Measurements from ENCODE around the gene MUC5B. TPM values are rescaled to one million over a fixed set of nuclear protein-coding genes. Genes with fewer than 3 reads are reported as not detected.

Gene MUC5B
- total RNA-seq, 2 experiments from 2014 or later, result not detected

- intact Hi-C loops (cut with DNase I, micrococcal nuclease), result no loop called here
- Mint-ChIP-seq H3K4me1 (ENCODE audit: low read depth) (no peaks in the 10 kb centered on the region), H3K27me3 (peaks cover 3% of the 10 kb centered on the region), H3K4me3 (no peak overlapping the region), H3K27ac (no peak overlapping the region), H3K9me3 (no peaks in the 10 kb centered on the region), H3K36me3 (ENCODE audit: low read depth) (no peaks in the 10 kb centered on the region)
- POLR2A ChIA-PET, result no interaction called here
- Histone ChIP-seq H3K27ac (ENCODE audit: low read depth in 1 of 2, low read length in 2 of 2) (no peak overlapping the region), H3K4me1 (ENCODE audit: insufficient read depth, low read length) (peaks cover 8% of the 10 kb centered on the region), H3K4me3 (ENCODE audit: low read length) (no peak overlapping the region), H3K9me3 (ENCODE audit: control insufficient read depth in 1 of 2, insufficient read depth in 1 of 2, low read length in 2 of 2) (peaks cover 2 to 24% of the 10 kb centered on the region in 2 experiments), H3K36me3 (ENCODE audit: insufficient read depth, low read length) (no peaks in the 10 kb centered on the region), H3K27me3 (ENCODE audit: control insufficient read depth in 1 of 2, insufficient read depth in 2 of 2, low read length in 2 of 2) (peaks cover 0 to 3% of the 10 kb centered on the region in 2 experiments)
- CTCF ChIA-PET, result no interaction called here
- ATAC-seq (ENCODE audit: poor library complexity) (no peak), DNase-seq (peak in 1 of 14 experiments; percentile 3)
- TF ChIP-seq CTCF (IDR thresholded peaks at IDR 0.05), result no peak
Measured at GRCh38 chr11:1205121-1205986, 17.5 kb upstream of the MUC5B start.

- POLR2A ChIA-PET, result no interaction called here
- H3K4me3 Mint-ChIP-seq, result no peak overlapping the region
- Histone ChIP-seq H3K36me3 (ENCODE audit: insufficient read depth, low read length) (no peaks in the 10 kb centered on the region), H3K27ac (ENCODE audit: low read depth in 1 of 2, low read length in 2 of 2) (no peak overlapping the region), H3K9me3 (ENCODE audit: control insufficient read depth in 1 of 2, insufficient read depth in 1 of 2, low read length in 2 of 2) (peaks cover 8 to 29% of the 10 kb centered on the region in 2 experiments), H3K4me3 (ENCODE audit: low read length) (no peak overlapping the region), H3K4me1 (ENCODE audit: insufficient read depth, low read length) (peaks cover 8% of the 10 kb centered on the region), H3K27me3 (ENCODE audit: control insufficient read depth in 1 of 2, insufficient read depth in 2 of 2, low read length in 2 of 2) (peaks cover 0 to 3% of the 10 kb centered on the region in 2 experiments)
- H3K36me3 Mint-ChIP-seq (ENCODE audit: low read depth), result no peaks in the 10 kb centered on the region
- ATAC-seq (ENCODE audit: poor library complexity) (no peak), DNase-seq (no peak)
- no peak overlapping the region for H3K27ac Mint-ChIP-seq
- intact Hi-C loops (cut with DNase I, micrococcal nuclease), result no loop called here
- CTCF ChIA-PET, result no interaction called here
- H3K27me3 Mint-ChIP-seq, result peaks cover 3% of the 10 kb centered on the region
- no peaks in the 10 kb centered on the region for H3K4me1 Mint-ChIP-seq (ENCODE audit: low read depth)
- H3K9me3 Mint-ChIP-seq, result no peaks in the 10 kb centered on the region
- no peak for TF ChIP-seq CTCF (IDR thresholded peaks at IDR 0.05)
Measured at GRCh38 chr11:1205987-1206331, 16.9 kb upstream of the MUC5B start.

GRCh38 chr11:1206391-1207271 is 16.2 kb upstream of the MUC5B start:
- H3K27ac Mint-ChIP-seq, result no peak overlapping the region

More at GRCh38 chr11:1206391-1207271, 16.2 kb upstream of the MUC5B start:
- ATAC-seq (ENCODE audit: poor library complexity) (no peak), DNase-seq (no peak)
- Mint-ChIP-seq H3K4me3 (no peak overlapping the region), H3K27me3 (peaks cover 3% of the 10 kb centered on the region), H3K9me3 (peaks cover 3% of the 10 kb centered on the region), H3K36me3 (ENCODE audit: low read depth) (no peaks in the 10 kb centered on the region), H3K4me1 (ENCODE audit: low read depth) (no peaks in the 10 kb centered on the region)
- H3K27ac ChIP-seq (ENCODE audit: low read depth in 1 of 2, low read length in 2 of 2), result no peak overlapping the region
- CTCF ChIA-PET, result no interaction called here
- H3K36me3 ChIP-seq (ENCODE audit: insufficient read depth, low read length), result no peaks in the 10 kb centered on the region
- intact Hi-C loops (cut with DNase I, micrococcal nuclease), result no loop called here
- H3K9me3 ChIP-seq (ENCODE audit: control insufficient read depth in 1 of 2, insufficient read depth in 1 of 2, low read length in 2 of 2), result peaks cover 14 to 29% of the 10 kb centered on the region in 2 experiments
- H3K27me3 ChIP-seq (ENCODE audit: control insufficient read depth in 1 of 2, insufficient read depth in 2 of 2, low read length in 2 of 2), result peaks cover 0 to 3% of the 10 kb centered on the region in 2 experiments
- peaks cover 8% of the 10 kb centered on the region for H3K4me1 ChIP-seq (ENCODE audit: insufficient read depth, low read length)
- no peak for TF ChIP-seq CTCF (IDR thresholded peaks at IDR 0.05)
- H3K4me3 ChIP-seq (ENCODE audit: low read length), result no peak overlapping the region
- POLR2A ChIA-PET, result no interaction called here

All from CD4-positive, alpha-beta T cell (primary cell).